Sigmoid colon (tissue), 7 donors: ENCODE measurements around the gene CD247. TPM values are rescaled to one million over a fixed set of nuclear protein-coding genes. Genes with fewer than 3 reads are reported as not detected.
"Not testable (repeated sequence)": the region's sequence is repeated elsewhere in the genome, so short reads cannot be mapped to it uniquely, and the experiment has no call there.

Experiments
- DNase-seq: peaks from one replicate; pipeline ENCODE4 v3.0.0-alpha.2; 2019
- H3K27ac ChIP-seq, 4 donors: fragments of 200-600 bp; sonication (generic); one replicate each; pipeline ENCODE4 v1.5.1; 2016 to 2019; ENCODE audit warnings: mild to moderate bottlenecking in 1 of 4
- H3K27me3 ChIP-seq, 3 donors: fragments of 200-600 bp; sonication (generic); one replicate each; pipeline ENCODE4 v1.5.1; 2019; ENCODE audit warnings: mild to moderate bottlenecking in 1 of 3
- H3K36me3 ChIP-seq, 4 donors: fragments of 200-600 bp; sonication (generic); one replicate each; pipeline ENCODE4 v1.5.1; 2016 to 2019
- H3K4me1 ChIP-seq, 4 donors: fragments of 200-600 bp; sonication (generic); one replicate each; pipeline ENCODE4 v1.5.1; 2017 to 2019
- H3K4me3 ChIP-seq, 4 donors: fragments of 200-600 bp; sonication (generic); one replicate each; pipeline ENCODE4 v1.5.1; 2017 to 2019; ENCODE audit warnings: mild to moderate bottlenecking in 2 of 4, moderate library complexity in 1 of 4
- H3K9me3 ChIP-seq, 4 donors: fragments of 200-600 bp in 3 of 4; sonication (generic) in 3 of 4; one replicate each; pipeline versions ENCODE4 v1.5.1 to v1.6.1; 2013 to 2019
- EP300 ChIP-seq, 4 donors: sonication (generic); formaldehyde crosslinking; IDR thresholded peaks; one replicate each; pipeline ENCODE4 v1.6.1; 2017; ENCODE audit warnings: antibody characterized with exemption in 4 of 4
- POLR2A ChIP-seq, 2 donors: fragments of 450-650 bp; IDR thresholded peaks; one replicate each; pipeline ENCODE4 v1.6.1; 2016; ENCODE audit warnings: antibody characterized with exemption in 2 of 2, mild to moderate bottlenecking in 2 of 2, moderate library complexity in 2 of 2
- POLR2AphosphoS5 ChIP-seq, 4 donors: sonication (generic); formaldehyde crosslinking; IDR thresholded peaks; one replicate each; pipeline ENCODE4 v1.6.1; 2017; ENCODE audit warnings: antibody characterized with exemption in 4 of 4
- WGBS, 2 donors: extraction: QIAGEN DNeasy Blood & Tissue Kit; methylation state at CpG; one replicate each; pipeline ENCODE4 v1.1.7; 2013; 5-methylcytosine and 5-hydroxymethylcytosine counted together
- intact Hi-C: fragments of 100-400 bp; cut with DNase I; formaldehyde crosslinking; loops from one replicate; pipeline ENCODE4 v1.15.1; 2023
- polyA plus RNA-seq, 3 donors: library from polyadenylated mRNA; stranded (reverse); fragments of 200-250 nt; gene quantifications; one replicate each; pipeline ENCODE4 v1.2.3, GENCODE V29; 2013
- total RNA-seq, 4 donors: library from RNA; depleted of rRNA; stranded (reverse); fragments of >200 nt; gene quantifications; one replicate each; pipeline ENCODE4 v1.1.0, GENCODE V29; 2016
- TF ChIP-seq, protein P1 (sequence below), 4 experiments: fragments of 450-650 bp in 3 of 4; fragments of 200-600 bp in 1 of 4; IDR thresholded peaks; one replicate each; pipeline ENCODE4 v1.5.1; 2016 to 2019; ENCODE audit warnings: antibody characterized with exemption in 4 of 4, mild to moderate bottlenecking in 3 of 4, moderate library complexity in 2 of 4
- donor health status: healthy with polysubstance abuse.
- donor health status: Bipolar disorder and iron deficiency.
- donor health status: healthy.

CD247 gene
- total and polyA plus RNA-seq, 7 donors = 0.36 to 20.3 (median 1.4) TPM; not detected in 3

- intact Hi-C loops = no loop called here
- no peaks in the 10 kb centered on the region for H3K9me3 ChIP-seq
- no peaks in the 10 kb centered on the region for H3K36me3 ChIP-seq
- WGBS, 2 donors = 75 to 83% methylated on average over 7 of the region's 7 CpGs
- H3K27ac ChIP-seq = no peak overlapping the region
- H3K4me1 ChIP-seq = no peaks in the 10 kb centered on the region
- no peak overlapping the region for H3K4me3 ChIP-seq
- TF ChIP-seq, protein P1, sequence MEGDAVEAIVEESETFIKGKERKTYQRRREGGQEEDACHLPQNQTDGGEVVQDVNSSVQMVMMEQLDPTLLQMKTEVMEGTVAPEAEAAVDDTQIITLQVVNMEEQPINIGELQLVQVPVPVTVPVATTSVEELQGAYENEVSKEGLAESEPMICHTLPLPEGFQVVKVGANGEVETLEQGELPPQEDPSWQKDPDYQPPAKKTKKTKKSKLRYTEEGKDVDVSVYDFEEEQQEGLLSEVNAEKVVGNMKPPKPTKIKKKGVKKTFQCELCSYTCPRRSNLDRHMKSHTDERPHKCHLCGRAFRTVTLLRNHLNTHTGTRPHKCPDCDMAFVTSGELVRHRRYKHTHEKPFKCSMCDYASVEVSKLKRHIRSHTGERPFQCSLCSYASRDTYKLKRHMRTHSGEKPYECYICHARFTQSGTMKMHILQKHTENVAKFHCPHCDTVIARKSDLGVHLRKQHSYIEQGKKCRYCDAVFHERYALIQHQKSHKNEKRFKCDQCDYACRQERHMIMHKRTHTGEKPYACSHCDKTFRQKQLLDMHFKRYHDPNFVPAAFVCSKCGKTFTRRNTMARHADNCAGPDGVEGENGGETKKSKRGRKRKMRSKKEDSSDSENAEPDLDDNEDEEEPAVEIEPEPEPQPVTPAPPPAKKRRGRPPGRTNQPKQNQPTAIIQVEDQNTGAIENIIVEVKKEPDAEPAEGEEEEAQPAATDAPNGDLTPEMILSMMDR (IDR thresholded peaks at IDR 0.05) = no peak
- no peak for TF ChIP-seq POLR2A (IDR thresholded peaks at IDR 0.05)
- peak in 1 of 4 donors; percentile 12 for TF ChIP-seq POLR2AphosphoS5 (IDR thresholded peaks at IDR 0.05)
- TF ChIP-seq EP300 (IDR thresholded peaks at IDR 0.05) = no peak
- H3K27me3 ChIP-seq = no peaks in the 10 kb centered on the region
- DNase-seq = peak; percentile 65
Observed at GRCh38 chr1:167563579-167564246, 45.4 kb upstream of the CD247 start.

- H3K27me3 ChIP-seq = no peaks in the 10 kb centered on the region
- 83 to 92% methylated on average over 1 of the region's 1 CpG for WGBS, 2 donors
- H3K27ac ChIP-seq = no peak overlapping the region
- DNase-seq = no peak
- intact Hi-C loops = no loop called here
- no peaks in the 10 kb centered on the region for H3K4me1 ChIP-seq
- no peaks in the 10 kb centered on the region for H3K36me3 ChIP-seq
- no peaks in the 10 kb centered on the region for H3K9me3 ChIP-seq
- no peak for TF ChIP-seq EP300 (IDR thresholded peaks at IDR 0.05)
- TF ChIP-seq POLR2A (IDR thresholded peaks at IDR 0.05) = no peak
- TF ChIP-seq, protein P1 (IDR thresholded peaks at IDR 0.05) = no peak
- TF ChIP-seq POLR2AphosphoS5 (IDR thresholded peaks at IDR 0.05) = no peak
- no peak overlapping the region for H3K4me3 ChIP-seq
Observed at GRCh38 chr1:167562702-167563101, 44.4 kb upstream of the CD247 start.

DNA sequence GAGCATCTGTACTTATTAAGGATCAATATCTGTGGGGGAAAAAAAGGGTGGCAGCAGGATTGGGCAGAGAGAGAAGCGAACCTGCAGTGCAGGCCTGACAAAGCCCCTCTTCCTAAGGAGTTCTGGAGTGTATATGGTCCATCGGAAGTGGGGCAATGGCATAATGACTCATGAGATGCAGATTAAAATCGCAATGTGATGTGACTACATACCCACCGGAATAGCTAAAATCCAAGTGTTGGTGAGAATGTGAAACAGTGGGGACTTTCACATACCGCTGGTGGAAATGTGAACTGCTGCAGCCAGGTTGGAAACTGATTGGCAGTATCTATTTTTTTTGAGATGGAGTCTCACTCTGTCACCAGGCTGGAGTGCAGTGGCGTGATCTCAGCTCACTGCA is 43.4 kb upstream of the CD247 start:
- H3K4me3 ChIP-seq = no peak overlapping the region
- H3K4me1 ChIP-seq = no peaks in the 10 kb centered on the region
- TF ChIP-seq POLR2AphosphoS5 (IDR thresholded peaks at IDR 0.05) (no peak), EP300 (IDR thresholded peaks at IDR 0.05) (no peak), POLR2A (IDR thresholded peaks at IDR 0.05) (no peak)
- TF ChIP-seq, protein P1 (IDR thresholded peaks at IDR 0.05) = no peak
- H3K9me3 ChIP-seq = no peaks in the 10 kb centered on the region
- WGBS, 2 donors = 88 to 97% methylated on average over 6 of the region's 6 CpGs
- H3K27ac ChIP-seq = no peak overlapping the region
- DNase-seq = no peak
- no peaks in the 10 kb centered on the region for H3K27me3 ChIP-seq
- intact Hi-C loops = no loop called here
- no peaks in the 10 kb centered on the region for H3K36me3 ChIP-seq

DNA sequence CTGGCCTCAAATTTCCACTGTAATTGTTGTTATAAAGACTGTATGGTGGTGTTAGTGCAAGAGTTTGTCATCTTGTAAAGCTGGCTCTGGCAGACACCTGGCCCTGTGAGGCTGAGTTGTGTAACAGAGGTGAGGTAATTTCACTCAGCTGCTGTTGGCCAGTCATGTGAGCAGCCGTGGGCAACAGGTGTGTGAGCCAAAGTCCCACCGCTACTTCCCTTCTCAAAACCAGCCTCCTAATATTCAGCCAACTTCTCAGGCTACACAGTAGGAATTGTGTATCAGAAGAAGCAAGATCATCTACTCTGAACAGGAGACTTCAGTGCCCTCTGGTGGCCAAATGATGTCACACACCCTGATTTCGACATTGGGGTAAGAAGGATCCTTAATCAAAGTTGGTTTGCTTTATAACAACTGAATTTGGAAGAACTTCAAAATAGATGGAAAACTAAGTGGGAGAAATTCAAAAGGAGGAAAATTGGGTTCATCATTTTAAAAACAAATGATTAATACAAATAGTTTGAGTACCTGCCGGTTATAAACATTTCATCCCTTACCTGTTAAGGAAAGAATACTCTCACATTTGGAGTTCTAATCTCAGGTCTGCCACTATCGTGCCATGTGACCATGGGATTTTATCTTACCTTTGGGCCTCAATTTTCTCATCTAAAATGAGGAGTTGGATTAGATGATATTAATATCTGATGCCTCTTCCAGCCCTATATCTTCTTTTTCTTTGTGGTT is 37.8 kb upstream of the CD247 start:
- H3K27ac ChIP-seq = no peak overlapping the region
- H3K27me3 ChIP-seq = no peaks in the 10 kb centered on the region
- no peaks in the 10 kb centered on the region for H3K9me3 ChIP-seq
- TF ChIP-seq, protein P1 (IDR thresholded peaks at IDR 0.05) = peak; percentile 73 to 83 (median 80)
- no peak for TF ChIP-seq POLR2A (IDR thresholded peaks at IDR 0.05)
- no peaks in the 10 kb centered on the region for H3K36me3 ChIP-seq
- peak; percentile 85 for DNase-seq
- intact Hi-C loops = loop anchor here (5.0 to 10.0 kb wide), 2 partner anchors 131 to 681 kb away; partner anchors contain the start of gene TADA1
- H3K4me1 ChIP-seq = peaks cover 0 to 32% (median 29%) of the 10 kb centered on the region in 4 donors
- no peak overlapping the region for H3K4me3 ChIP-seq
- 4 to 10% methylated on average over 5 of the region's 5 CpGs for WGBS, 2 donors

DNA sequence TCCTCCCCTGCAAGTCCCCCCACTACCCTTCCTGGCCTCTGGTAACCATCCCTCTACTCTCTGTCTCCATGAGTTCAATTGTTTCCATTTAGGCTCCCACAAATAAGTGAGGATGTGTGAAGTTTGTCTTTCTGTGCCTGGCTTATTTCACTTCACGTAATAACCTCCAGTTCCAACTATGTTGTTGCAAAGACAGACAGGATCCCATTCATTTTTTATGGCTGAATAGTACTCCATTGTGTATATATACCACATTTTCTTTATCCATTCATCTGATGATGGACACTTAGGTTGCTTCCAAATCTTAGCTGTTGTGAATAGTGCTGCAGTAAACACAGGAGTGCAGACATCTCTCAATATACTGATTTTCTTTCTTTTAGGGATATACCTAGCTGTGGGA is 36.7 kb upstream of the CD247 start:
- peaks cover 0 to 41% (median 30%) of the 10 kb centered on the region in 4 donors for H3K4me1 ChIP-seq
- not testable (repeated sequence) for DNase-seq, H3K9me3 ChIP-seq, H3K27me3 ChIP-seq, H3K27ac ChIP-seq, H3K4me3 ChIP-seq, H3K36me3 ChIP-seq
- intact Hi-C loops = loop anchor here (5.0 to 10.0 kb wide), 2 partner anchors 132 to 680 kb away; partner anchors contain the start of gene TADA1
- WGBS, 2 donors = 89 to 96% methylated on average over 1 of the region's 1 CpG
